HepG2 (cell line): ENCODE data around the gene HOTAIR. TPM values are rescaled to one million over a fixed set of nuclear protein-coding genes. Genes with fewer than 3 reads are reported as not detected.

Experiments used
- HMG20A ChIP-seq: IDR thresholded peaks from 2 replicates; pipeline ENCODE4 v1.6.1; 2016; ENCODE audit warnings: borderline replicate concordance
- polyA plus RNA-seq, 8 experiments: library from polyadenylated mRNA; depleted of rRNA in 3 of 8; stranded (reverse) in 7 of 8; unstranded in 1 of 8; fragments of >200 nt; fragmentation: Illumina TruSeq in 4 of 8; extraction: Trizol in 4 of 8; gene quantifications; 2 replicates each; pipeline versions ENCODE4 v1.2.1 to v1.2.3, GENCODE V29; 2011 to 2016; ENCODE audit warnings: low read depth in 4 of 8, missing spikeins in 1 of 8, mixed read lengths in 1 of 8; ENCODE audit not compliant: insufficient read depth in 1 of 8
- total RNA-seq, 5 experiments: library from RNA; depleted of rRNA; stranded (reverse); fragments of >200 nt; fragmentation: Illumina TruSeq; extraction: Trizol; gene quantifications; 2 replicates each; pipeline ENCODE4 v1.2.3, GENCODE V29; 2016; ENCODE audit warnings: low read depth in 1 of 5
- TF ChIP-seq, protein P1 (sequence below): sonication (generic); formaldehyde crosslinking; IDR thresholded peaks from 2 replicates; pipeline ENCODE4 v1.4.0; 2020; ENCODE audit warnings: missing genetic modification reagents, borderline replicate concordance
- TF ChIP-seq, protein P2 (sequence below): sonication (generic); formaldehyde crosslinking; IDR thresholded peaks from 2 replicates; pipeline ENCODE4 v1.4.0; 2020; ENCODE audit warnings: mild to moderate bottlenecking, missing genetic modification reagents

Gene HOTAIR
- total and polyA plus RNA-seq, 2 of the 13 experiments (the other 11 are each of a cell fraction or from before 2014, with no cell fraction given), result not detected

DNA sequence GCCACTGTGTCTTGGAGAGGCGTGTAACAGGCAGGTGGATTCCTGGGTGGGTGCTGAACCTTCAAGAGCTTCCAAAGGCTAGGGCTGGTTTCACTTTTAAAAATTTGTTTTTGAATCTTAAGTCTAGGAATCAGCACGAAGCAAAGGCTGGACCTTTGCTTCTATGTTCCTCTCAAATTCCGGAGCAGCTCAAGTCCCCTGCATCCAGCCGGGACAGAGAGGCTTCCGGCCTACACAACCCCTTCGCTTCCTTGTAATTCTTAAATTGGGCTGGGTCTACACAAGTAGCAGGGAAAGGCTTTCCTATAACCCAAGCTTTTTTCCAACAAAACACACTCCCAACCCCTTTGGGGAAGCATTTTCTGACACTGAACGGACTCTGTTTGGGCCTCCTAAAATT lies 11.7 kb downstream of the HOTAIR start (continued):
- TF ChIP-seq, protein P1, sequence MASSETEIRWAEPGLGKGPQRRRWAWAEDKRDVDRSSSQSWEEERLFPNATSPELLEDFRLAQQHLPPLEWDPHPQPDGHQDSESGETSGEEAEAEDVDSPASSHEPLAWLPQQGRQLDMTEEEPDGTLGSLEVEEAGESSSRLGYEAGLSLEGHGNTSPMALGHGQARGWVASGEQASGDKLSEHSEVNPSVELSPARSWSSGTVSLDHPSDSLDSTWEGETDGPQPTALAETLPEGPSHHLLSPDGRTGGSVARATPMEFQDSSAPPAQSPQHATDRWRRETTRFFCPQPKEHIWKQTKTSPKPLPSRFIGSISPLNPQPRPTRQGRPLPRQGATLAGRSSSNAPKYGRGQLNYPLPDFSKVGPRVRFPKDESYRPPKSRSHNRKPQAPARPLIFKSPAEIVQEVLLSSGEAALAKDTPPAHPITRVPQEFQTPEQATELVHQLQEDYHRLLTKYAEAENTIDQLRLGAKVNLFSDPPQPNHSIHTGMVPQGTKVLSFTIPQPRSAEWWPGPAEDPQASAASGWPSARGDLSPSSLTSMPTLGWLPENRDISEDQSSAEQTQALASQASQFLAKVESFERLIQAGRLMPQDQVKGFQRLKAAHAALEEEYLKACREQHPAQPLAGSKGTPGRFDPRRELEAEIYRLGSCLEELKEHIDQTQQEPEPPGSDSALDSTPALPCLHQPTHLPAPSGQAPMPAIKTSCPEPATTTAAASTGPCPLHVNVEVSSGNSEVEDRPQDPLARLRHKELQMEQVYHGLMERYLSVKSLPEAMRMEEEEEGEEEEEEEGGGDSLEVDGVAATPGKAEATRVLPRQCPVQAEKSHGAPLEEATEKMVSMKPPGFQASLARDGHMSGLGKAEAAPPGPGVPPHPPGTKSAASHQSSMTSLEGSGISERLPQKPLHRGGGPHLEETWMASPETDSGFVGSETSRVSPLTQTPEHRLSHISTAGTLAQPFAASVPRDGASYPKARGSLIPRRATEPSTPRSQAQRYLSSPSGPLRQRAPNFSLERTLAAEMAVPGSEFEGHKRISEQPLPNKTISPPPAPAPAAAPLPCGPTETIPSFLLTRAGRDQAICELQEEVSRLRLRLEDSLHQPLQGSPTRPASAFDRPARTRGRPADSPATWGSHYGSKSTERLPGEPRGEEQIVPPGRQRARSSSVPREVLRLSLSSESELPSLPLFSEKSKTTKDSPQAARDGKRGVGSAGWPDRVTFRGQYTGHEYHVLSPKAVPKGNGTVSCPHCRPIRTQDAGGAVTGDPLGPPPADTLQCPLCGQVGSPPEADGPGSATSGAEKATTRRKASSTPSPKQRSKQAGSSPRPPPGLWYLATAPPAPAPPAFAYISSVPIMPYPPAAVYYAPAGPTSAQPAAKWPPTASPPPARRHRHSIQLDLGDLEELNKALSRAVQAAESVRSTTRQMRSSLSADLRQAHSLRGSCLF (CRISPR knock-in tag), result no peak
- TF ChIP-seq, protein P2, sequence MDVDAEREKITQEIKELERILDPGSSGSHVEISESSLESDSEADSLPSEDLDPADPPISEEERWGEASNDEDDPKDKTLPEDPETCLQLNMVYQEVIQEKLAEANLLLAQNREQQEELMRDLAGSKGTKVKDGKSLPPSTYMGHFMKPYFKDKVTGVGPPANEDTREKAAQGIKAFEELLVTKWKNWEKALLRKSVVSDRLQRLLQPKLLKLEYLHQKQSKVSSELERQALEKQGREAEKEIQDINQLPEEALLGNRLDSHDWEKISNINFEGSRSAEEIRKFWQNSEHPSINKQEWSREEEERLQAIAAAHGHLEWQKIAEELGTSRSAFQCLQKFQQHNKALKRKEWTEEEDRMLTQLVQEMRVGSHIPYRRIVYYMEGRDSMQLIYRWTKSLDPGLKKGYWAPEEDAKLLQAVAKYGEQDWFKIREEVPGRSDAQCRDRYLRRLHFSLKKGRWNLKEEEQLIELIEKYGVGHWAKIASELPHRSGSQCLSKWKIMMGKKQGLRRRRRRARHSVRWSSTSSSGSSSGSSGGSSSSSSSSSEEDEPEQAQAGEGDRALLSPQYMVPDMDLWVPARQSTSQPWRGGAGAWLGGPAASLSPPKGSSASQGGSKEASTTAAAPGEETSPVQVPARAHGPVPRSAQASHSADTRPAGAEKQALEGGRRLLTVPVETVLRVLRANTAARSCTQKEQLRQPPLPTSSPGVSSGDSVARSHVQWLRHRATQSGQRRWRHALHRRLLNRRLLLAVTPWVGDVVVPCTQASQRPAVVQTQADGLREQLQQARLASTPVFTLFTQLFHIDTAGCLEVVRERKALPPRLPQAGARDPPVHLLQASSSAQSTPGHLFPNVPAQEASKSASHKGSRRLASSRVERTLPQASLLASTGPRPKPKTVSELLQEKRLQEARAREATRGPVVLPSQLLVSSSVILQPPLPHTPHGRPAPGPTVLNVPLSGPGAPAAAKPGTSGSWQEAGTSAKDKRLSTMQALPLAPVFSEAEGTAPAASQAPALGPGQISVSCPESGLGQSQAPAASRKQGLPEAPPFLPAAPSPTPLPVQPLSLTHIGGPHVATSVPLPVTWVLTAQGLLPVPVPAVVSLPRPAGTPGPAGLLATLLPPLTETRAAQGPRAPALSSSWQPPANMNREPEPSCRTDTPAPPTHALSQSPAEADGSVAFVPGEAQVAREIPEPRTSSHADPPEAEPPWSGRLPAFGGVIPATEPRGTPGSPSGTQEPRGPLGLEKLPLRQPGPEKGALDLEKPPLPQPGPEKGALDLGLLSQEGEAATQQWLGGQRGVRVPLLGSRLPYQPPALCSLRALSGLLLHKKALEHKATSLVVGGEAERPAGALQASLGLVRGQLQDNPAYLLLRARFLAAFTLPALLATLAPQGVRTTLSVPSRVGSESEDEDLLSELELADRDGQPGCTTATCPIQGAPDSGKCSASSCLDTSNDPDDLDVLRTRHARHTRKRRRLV, result no peak
- TF ChIP-seq HMG20A (CRISPR knock-in tag), result no peak
